HUES64 (cell line): Measurements from ENCODE around the gene NKAIN2.
"Not testable (repeated sequence)": the region's sequence is repeated elsewhere in the genome, so short reads cannot be mapped to it uniquely, and the experiment has no call there.

Experiments
- H3K27ac ChIP-seq: 2 replicates; pipeline ENCODE4 v1.7.0; 2013; ENCODE audit warnings: low read depth, low read length, inconsistent platforms
- H3K27me3 ChIP-seq: 2 replicates; pipeline ENCODE4 v1.6.1; 2013; ENCODE audit warnings: mild to moderate bottlenecking, low read length; ENCODE audit not compliant: insufficient read depth
- H3K36me3 ChIP-seq: 2 replicates; pipeline ENCODE4 v1.6.1; 2013; ENCODE audit warnings: mild to moderate bottlenecking, low read length; ENCODE audit not compliant: insufficient read depth
- H3K4me1 ChIP-seq: 2 replicates; pipeline ENCODE4 v1.6.1; 2013; ENCODE audit warnings: mild to moderate bottlenecking, low read length, moderate library complexity; ENCODE audit not compliant: insufficient read depth
- H3K4me3 ChIP-seq: 2 replicates; pipeline ENCODE4 v1.5.1; 2013; ENCODE audit warnings: mild to moderate bottlenecking, low read length, moderate library complexity
- H3K9ac ChIP-seq: 2 replicates; pipeline ENCODE4 v1.6.1; 2013; ENCODE audit warnings: mild to moderate bottlenecking, low read depth, low read length
- H3K9me3 ChIP-seq: 2 replicates; pipeline ENCODE4 v1.6.1; 2013; ENCODE audit warnings: low read depth, low read length; ENCODE audit not compliant: insufficient read depth
- WGBS: fragments of 150-250, 120-280 bp; methylation state at CpG from one replicate; pipeline ENCODE4 v1.1.7; 2013; ENCODE audit warnings: missing lambda C conversion rate; 5-methylcytosine and 5-hydroxymethylcytosine counted together

Gene NKAIN2

GRCh38 chr6:124007266-124007665 is 203.6 kb downstream of the NKAIN2 start:
- H3K9me3 ChIP-seq, result no peaks in the 10 kb centered on the region
- no peak overlapping the region for H3K4me3 ChIP-seq
- H3K9ac ChIP-seq, result no peak overlapping the region
- H3K27ac ChIP-seq, result no peak overlapping the region
- no peaks in the 10 kb centered on the region for H3K36me3 ChIP-seq
- H3K27me3 ChIP-seq, result no peaks in the 10 kb centered on the region
- no peaks in the 10 kb centered on the region; the same call in 1 of the 2 replicates for H3K4me1 ChIP-seq

GRCh38 chr6:124008000-124008987 is 204.6 kb downstream of the NKAIN2 start:
- H3K9me3 ChIP-seq, result no peaks in the 10 kb centered on the region
- H3K4me3 ChIP-seq, result no peak overlapping the region
- no peaks in the 10 kb centered on the region for H3K36me3 ChIP-seq
- WGBS, result 69% methylated on average over 9 of the region's 10 CpGs
- H3K27ac ChIP-seq, result no peak overlapping the region
- H3K4me1 ChIP-seq, result no peaks in the 10 kb centered on the region; the same call in 1 of the 2 replicates
- H3K27me3 ChIP-seq, result no peaks in the 10 kb centered on the region
- H3K9ac ChIP-seq, result no peak overlapping the region

- H3K9me3 ChIP-seq, result no peaks in the 10 kb centered on the region
- H3K36me3 ChIP-seq, result no peaks in the 10 kb centered on the region
- H3K4me1 ChIP-seq, result no peaks in the 10 kb centered on the region; the same call in 1 of the 2 replicates
- H3K27me3 ChIP-seq, result no peaks in the 10 kb centered on the region
- no peak overlapping the region for H3K9ac ChIP-seq
- H3K4me3 ChIP-seq, result no peak overlapping the region
- H3K27ac ChIP-seq, result no peak overlapping the region
- WGBS, result 89% methylated on average over 5 of the region's 6 CpGs
These were observed 205.5 kb downstream of the NKAIN2 start for GRCh38 chr6:124008988-124009765.

- no peak overlapping the region for H3K4me3 ChIP-seq
- no peaks in the 10 kb centered on the region; the same call in 1 of the 2 replicates for H3K4me1 ChIP-seq
- H3K9me3 ChIP-seq, result no peaks in the 10 kb centered on the region
- no peaks in the 10 kb centered on the region for H3K27me3 ChIP-seq
- H3K27ac ChIP-seq, result no peak overlapping the region
- no peaks in the 10 kb centered on the region for H3K36me3 ChIP-seq
- no peak overlapping the region for H3K9ac ChIP-seq
These were observed 206.9 kb downstream of the NKAIN2 start for GRCh38 chr6:124010574-124010973.

- Histone ChIP-seq H3K36me3 (no peaks in the 10 kb centered on the region), H3K9ac (no peak overlapping the region), H3K27me3 (no peaks in the 10 kb centered on the region), H3K27ac (no peak overlapping the region), H3K4me1 (no peaks in the 10 kb centered on the region; the same call in 1 of the 2 replicates), H3K4me3 (no peak overlapping the region), H3K9me3 (no peaks in the 10 kb centered on the region)
- WGBS, result 97% methylated on average over 2 of the region's 2 CpGs
These were observed 207.5 kb downstream of the NKAIN2 start for GRCh38 chr6:124011180-124011579.

GRCh38 chr6:124022051-124022450 is 218.4 kb downstream of the NKAIN2 start:
- not testable (repeated sequence) for H3K4me3 ChIP-seq, H3K27ac ChIP-seq, H3K36me3 ChIP-seq, H3K27me3 ChIP-seq, H3K4me1 ChIP-seq, H3K9ac ChIP-seq, H3K9me3 ChIP-seq
- 100% methylated on average over 1 of the region's 1 CpG for WGBS

- no CpG with 5 or more reads among the region's 2 CpGs for WGBS
- H3K4me1 ChIP-seq, result no peaks in the 10 kb centered on the region
- H3K27ac ChIP-seq, result no peak overlapping the region
- H3K9ac ChIP-seq, result no peak overlapping the region
- no peaks in the 10 kb centered on the region for H3K27me3 ChIP-seq
- H3K36me3 ChIP-seq, result no peaks in the 10 kb centered on the region
- H3K4me3 ChIP-seq, result no peak overlapping the region
- no peaks in the 10 kb centered on the region for H3K9me3 ChIP-seq
These were observed 219.0 kb downstream of the NKAIN2 start for GRCh38 chr6:124022641-124023040.

- H3K27ac ChIP-seq, result no peak overlapping the region
- no peaks in the 10 kb centered on the region for H3K36me3 ChIP-seq
- H3K27me3 ChIP-seq, result no peaks in the 10 kb centered on the region
- no peak overlapping the region for H3K9ac ChIP-seq
- no peaks in the 10 kb centered on the region for H3K9me3 ChIP-seq
- H3K4me3 ChIP-seq, result no peak overlapping the region
- peaks cover 4% of the 10 kb centered on the region; the same call in 1 of the 2 replicates for H3K4me1 ChIP-seq
- 82% methylated on average over 2 of the region's 2 CpGs for WGBS
These were observed 223.0 kb downstream of the NKAIN2 start for GRCh38 chr6:124026694-124027093.

GRCh38 chr6:124027392-124027791 is 223.7 kb downstream of the NKAIN2 start:
- Histone ChIP-seq H3K4me3 (no peak overlapping the region), H3K9ac (no peak overlapping the region), H3K4me1 (peaks cover 4% of the 10 kb centered on the region; the same call in 1 of the 2 replicates), H3K36me3 (no peaks in the 10 kb centered on the region), H3K27me3 (no peaks in the 10 kb centered on the region), H3K27ac (no peak overlapping the region), H3K9me3 (no peaks in the 10 kb centered on the region)
- 98% methylated on average over 7 of the region's 7 CpGs for WGBS

GRCh38 chr6:124028117-124028516 is 224.5 kb downstream of the NKAIN2 start:
- H3K27me3 ChIP-seq, result no peaks in the 10 kb centered on the region
- H3K27ac ChIP-seq, result no peak overlapping the region
- no peaks in the 10 kb centered on the region for H3K9me3 ChIP-seq
- no peak overlapping the region for H3K9ac ChIP-seq
- H3K36me3 ChIP-seq, result no peaks in the 10 kb centered on the region
- H3K4me3 ChIP-seq, result no peak overlapping the region
- peaks cover 4% of the 10 kb centered on the region; the same call in 1 of the 2 replicates for H3K4me1 ChIP-seq
- no CpG with 5 or more reads among the region's 2 CpGs for WGBS

GRCh38 chr6:124029567-124029966 is 225.9 kb downstream of the NKAIN2 start:
- H3K9ac ChIP-seq, result no peak overlapping the region
- whole genome bisulfite sequencing, result 53% methylated on average over 4 of the region's 5 CpGs
- H3K4me3 ChIP-seq, result no peak overlapping the region
- peaks cover 4% of the 10 kb centered on the region; the same call in 1 of the 2 replicates for H3K4me1 ChIP-seq
- no peak overlapping the region for H3K27ac ChIP-seq
- no peaks in the 10 kb centered on the region for H3K27me3 ChIP-seq
- H3K36me3 ChIP-seq, result no peaks in the 10 kb centered on the region
- no peaks in the 10 kb centered on the region for H3K9me3 ChIP-seq
